ENCODE data around the gene CD1E.

DNA sequence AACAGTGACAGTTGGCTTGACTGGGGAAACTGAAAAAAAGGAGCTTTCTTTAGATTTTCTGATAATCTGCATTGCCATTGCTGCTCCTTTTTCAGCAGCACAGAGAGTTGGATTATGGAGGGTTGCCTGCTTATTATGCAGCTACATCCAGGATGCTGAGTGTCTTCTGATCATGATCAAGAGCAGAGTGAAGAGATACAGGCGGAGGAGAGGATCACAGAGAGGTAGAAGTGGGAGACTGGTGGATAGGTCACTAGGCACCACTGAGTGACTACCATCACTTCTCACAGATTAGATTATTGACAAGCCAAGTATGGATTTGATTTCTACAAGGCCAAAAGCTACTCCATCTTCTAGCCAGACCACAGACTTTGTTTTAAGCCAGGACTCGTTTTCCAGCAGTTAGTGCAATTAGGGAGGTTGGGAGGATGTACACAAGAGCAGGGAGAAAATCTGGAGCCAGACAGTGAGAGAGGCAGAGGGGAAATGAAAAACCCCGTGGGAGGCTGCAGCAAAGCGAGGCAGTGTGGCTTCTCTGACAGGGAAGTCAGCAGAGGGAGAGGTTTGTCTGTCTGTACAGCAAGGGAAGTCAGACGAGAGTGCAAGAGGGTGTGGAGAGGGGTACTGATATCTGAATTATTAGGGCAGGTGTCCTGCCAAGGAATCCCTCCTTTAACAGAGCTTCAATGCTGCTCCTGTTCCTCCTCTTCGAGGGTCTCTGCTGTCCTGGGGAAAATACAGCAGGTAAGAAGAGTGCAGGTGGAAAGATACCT lies at the start of gene CD1E:
- TF ChIP-seq, protein P1, sequence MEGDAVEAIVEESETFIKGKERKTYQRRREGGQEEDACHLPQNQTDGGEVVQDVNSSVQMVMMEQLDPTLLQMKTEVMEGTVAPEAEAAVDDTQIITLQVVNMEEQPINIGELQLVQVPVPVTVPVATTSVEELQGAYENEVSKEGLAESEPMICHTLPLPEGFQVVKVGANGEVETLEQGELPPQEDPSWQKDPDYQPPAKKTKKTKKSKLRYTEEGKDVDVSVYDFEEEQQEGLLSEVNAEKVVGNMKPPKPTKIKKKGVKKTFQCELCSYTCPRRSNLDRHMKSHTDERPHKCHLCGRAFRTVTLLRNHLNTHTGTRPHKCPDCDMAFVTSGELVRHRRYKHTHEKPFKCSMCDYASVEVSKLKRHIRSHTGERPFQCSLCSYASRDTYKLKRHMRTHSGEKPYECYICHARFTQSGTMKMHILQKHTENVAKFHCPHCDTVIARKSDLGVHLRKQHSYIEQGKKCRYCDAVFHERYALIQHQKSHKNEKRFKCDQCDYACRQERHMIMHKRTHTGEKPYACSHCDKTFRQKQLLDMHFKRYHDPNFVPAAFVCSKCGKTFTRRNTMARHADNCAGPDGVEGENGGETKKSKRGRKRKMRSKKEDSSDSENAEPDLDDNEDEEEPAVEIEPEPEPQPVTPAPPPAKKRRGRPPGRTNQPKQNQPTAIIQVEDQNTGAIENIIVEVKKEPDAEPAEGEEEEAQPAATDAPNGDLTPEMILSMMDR (conservative IDR thresholded peaks at IDR 0.05; ENCODE audit: low read length), result no peak
- no peak for TF ChIP-seq EZH2phosphoT487 (IDR thresholded peaks at IDR 0.05; ENCODE audit: borderline replicate concordance)
